Chondrocyte (in vitro differentiated cells): ENCODE measurements around the gene GRIK2. TPM values are rescaled to one million over a fixed set of nuclear protein-coding genes. Genes with fewer than 3 reads are reported as not detected.

Experiments
- DNase-seq: peaks from one replicate; pipeline ENCODE4 v3.0.0; 2021; ENCODE audit warnings: mixed read lengths, low spot score
- H3K27ac Mint-ChIP-seq: one replicate; pipeline ENCODE4 v1.8.0; 2021; ENCODE audit warnings: mild to moderate bottlenecking, moderate library complexity, mixed read lengths; ENCODE audit not compliant: unreplicated experiment
- H3K27me3 Mint-ChIP-seq: 2 replicates; pipeline ENCODE4 v1.8.0; 2021; ENCODE audit warnings: low read depth, mixed read lengths
- H3K36me3 Mint-ChIP-seq: 2 replicates; pipeline ENCODE4 v1.8.0; 2021; ENCODE audit warnings: low read depth, mixed read lengths
- H3K4me1 Mint-ChIP-seq: 2 replicates; pipeline ENCODE4 v1.8.0; 2021; ENCODE audit warnings: low read depth, mild to moderate bottlenecking, mixed read lengths
- H3K4me3 Mint-ChIP-seq: one replicate; pipeline ENCODE4 v1.8.0; 2021; ENCODE audit warnings: mild to moderate bottlenecking, moderate library complexity, mixed read lengths; ENCODE audit not compliant: unreplicated experiment
- H3K9me3 Mint-ChIP-seq: 2 replicates; pipeline ENCODE4 v1.8.0; 2021; ENCODE audit warnings: low read depth, mixed read lengths
- CTCF ChIP-seq: fragments of 200-600 bp; sonication (generic); IDR thresholded peaks from 2 replicates; pipeline ENCODE4 v1.5.0; 2021; ENCODE audit warnings: antibody characterized with exemption, mild to moderate bottlenecking, moderate library complexity
- total RNA-seq: library from RNA; stranded (reverse); gene quantifications from 3 replicates; pipeline ENCODE4 v1.2.1, GENCODE V29; 2021

The GRIK2 gene
- total RNA-seq, 1 donor from 2014 or later: 8.2 TPM

- Mint-ChIP-seq H3K4me1 (peaks cover 15% of the 10 kb centered on the region), H3K36me3 (no peaks in the 10 kb centered on the region), H3K27me3 (peaks cover 1% of the 10 kb centered on the region), H3K27ac (peak overlapping the region; percentile 60), H3K4me3 (no peak overlapping the region), H3K9me3 (no peaks in the 10 kb centered on the region)
- no peak for DNase-seq
- TF ChIP-seq CTCF: no peak
Observed at GRCh38 chr6:101806241-101806640, 412.7 kb downstream of the GRIK2 start.

GRCh38 chr6:101811108-101811507 lies 417.6 kb downstream of the GRIK2 start:
- Mint-ChIP-seq H3K4me1 (peaks cover 9% of the 10 kb centered on the region), H3K27me3 (peaks cover 1% of the 10 kb centered on the region), H3K36me3 (no peaks in the 10 kb centered on the region), H3K9me3 (no peaks in the 10 kb centered on the region), H3K4me3 (no peak overlapping the region), H3K27ac (no peak overlapping the region)
- TF ChIP-seq CTCF: no peak
- DNase-seq: no peak

GRCh38 chr6:101816716-101817115 lies 423.2 kb downstream of the GRIK2 start:
- TF ChIP-seq CTCF: no peak
- no peaks in the 10 kb centered on the region for H3K36me3 Mint-ChIP-seq
- H3K9me3 Mint-ChIP-seq: no peaks in the 10 kb centered on the region
- H3K27ac Mint-ChIP-seq: no peak overlapping the region
- H3K4me1 Mint-ChIP-seq: no peaks in the 10 kb centered on the region
- no peaks in the 10 kb centered on the region for H3K27me3 Mint-ChIP-seq
- no peak for DNase-seq
- H3K4me3 Mint-ChIP-seq: no peak overlapping the region

GRCh38 chr6:101818051-101818450 lies 424.5 kb downstream of the GRIK2 start:
- no peak for DNase-seq
- no peak overlapping the region for H3K4me3 Mint-ChIP-seq
- H3K27ac Mint-ChIP-seq: no peak overlapping the region
- TF ChIP-seq CTCF: no peak
- H3K36me3 Mint-ChIP-seq: peaks cover 1% of the 10 kb centered on the region
- H3K27me3 Mint-ChIP-seq: peaks cover 1% of the 10 kb centered on the region
- no peaks in the 10 kb centered on the region for H3K4me1 Mint-ChIP-seq
- no peaks in the 10 kb centered on the region for H3K9me3 Mint-ChIP-seq

GRCh38 chr6:101824551-101825345 lies 431.2 kb downstream of the GRIK2 start:
- peaks cover 25% of the 10 kb centered on the region for H3K9me3 Mint-ChIP-seq
- peaks cover 17% of the 10 kb centered on the region for H3K36me3 Mint-ChIP-seq
- no peak for TF ChIP-seq CTCF
- no peak overlapping the region for H3K27ac Mint-ChIP-seq
- DNase-seq: no peak
- H3K27me3 Mint-ChIP-seq: peaks cover 1% of the 10 kb centered on the region
- H3K4me1 Mint-ChIP-seq: peaks cover 10% of the 10 kb centered on the region
- H3K4me3 Mint-ChIP-seq: no peak overlapping the region
